Keratinocyte (primary cell): Measurements from ENCODE around the gene KCTD2. TPM values are rescaled to one million over a fixed set of nuclear protein-coding genes. Genes with fewer than 3 reads are reported as not detected.

Experiments used
- DNase-seq: peaks from one replicate; pipeline ENCODE4 v3.0.0-alpha.2; 2011; ENCODE audit warnings: low read depth, missing footprints, low spot score
- FAIRE-seq: peaks from 2 replicates; lab custom pipeline; 2011; peaks lifted over from hg19 to GRCh38; lab: Jason Lieb, UNC
- H2AFZ ChIP-seq: 2 replicates; pipeline ENCODE4 v1.6.0; 2012; ENCODE audit warnings: low read length, control low read depth, inconsistent platforms; ENCODE audit not compliant: control insufficient read depth
- H3K27ac ChIP-seq: 2 replicates; pipeline ENCODE4 v1.5.1; 2011; ENCODE audit warnings: low read length; ENCODE audit not compliant: control insufficient read depth, insufficient read depth
- H3K27me3 ChIP-seq: 3 replicates; pipeline ENCODE4 v1.6.0; 2011; ENCODE audit warnings: low read length; ENCODE audit not compliant: control insufficient read depth, insufficient read depth; ENCODE audit errors: extremely low read depth
- H3K36me3 ChIP-seq, 2 experiments: 2 replicates in 1 of 2; 3 replicates in 1 of 2; pipeline ENCODE4 v1.5.1; 2011; ENCODE audit warnings: low read length in 2 of 2, mild to moderate bottlenecking in 1 of 2; ENCODE audit not compliant: control insufficient read depth in 2 of 2, insufficient read depth in 2 of 2; ENCODE audit errors: extremely low read depth in 1 of 2
- H3K4me1 ChIP-seq: 3 replicates; pipeline ENCODE4 v1.5.1; 2011; ENCODE audit warnings: low read length; ENCODE audit not compliant: control insufficient read depth, insufficient read depth; ENCODE audit errors: extremely low read depth
- H3K4me2 ChIP-seq: 3 replicates; pipeline ENCODE4 v1.6.0; 2011; ENCODE audit warnings: low read depth, low read length; ENCODE audit not compliant: control insufficient read depth, insufficient read depth; ENCODE audit errors: extremely low read depth
- H3K4me3 ChIP-seq, 3 experiments: fragments of 200-600 bp in 1 of 3; sonication (generic) in 1 of 3; 2 replicates in 2 of 3; 3 replicates in 1 of 3; pipeline ENCODE4 v1.5.1; 2011 to 2016; ENCODE audit warnings: low read length in 3 of 3, mild to moderate bottlenecking in 3 of 3, control low read depth in 2 of 3, inconsistent platforms in 1 of 3, low read depth in 1 of 3, mixed read lengths in 1 of 3, mixed run types in 1 of 3, moderate library complexity in 1 of 3; ENCODE audit not compliant: control insufficient read depth in 2 of 3, insufficient read depth in 2 of 3; ENCODE audit errors: extremely low read depth in 1 of 3
- H3K79me2 ChIP-seq: 2 replicates; pipeline ENCODE4 v1.6.0; 2012; ENCODE audit warnings: low read length; ENCODE audit not compliant: control insufficient read depth, insufficient read depth
- H3K9ac ChIP-seq: 3 replicates; pipeline ENCODE4 v1.6.0; 2011; ENCODE audit warnings: low read length; ENCODE audit not compliant: control insufficient read depth, insufficient read depth; ENCODE audit errors: extremely low read depth
- H3K9me1 ChIP-seq: 3 replicates; pipeline ENCODE4 v1.6.0; 2011; ENCODE audit warnings: low read length; ENCODE audit not compliant: control insufficient read depth, insufficient read depth; ENCODE audit errors: extremely low read depth
- H3K9me3 ChIP-seq: 2 replicates; pipeline ENCODE4 v1.5.1; 2012; ENCODE audit warnings: low read depth, low read length; ENCODE audit not compliant: control insufficient read depth
- H4K20me1 ChIP-seq: 3 replicates; pipeline ENCODE4 v1.6.0; 2011; ENCODE audit warnings: low read length; ENCODE audit not compliant: control insufficient read depth, insufficient read depth; ENCODE audit errors: extremely low read depth
- EZH2 ChIP-seq: IDR thresholded peaks from one replicate; pipeline ENCODE4 v1.6.1; 2012; ENCODE audit warnings: inconsistent platforms, mild to moderate bottlenecking, low read length, moderate library complexity
- dilution Hi-C: fragments of 300-500 bp; cut with MboI; formaldehyde crosslinking; loops from one replicate; pipeline ENCODE4 v1.7.0; 2020; ENCODE audit warnings: low sequenced_read_pairs; ENCODE audit not compliant: extremely low pct_ligation_motif_present
- polyA plus RNA-seq, 5 experiments: library from polyadenylated mRNA; depleted of rRNA in 3 of 5; stranded (reverse) in 3 of 5; stranded (forward) in 1 of 5; unstranded in 1 of 5; fragments of >200 nt; gene quantifications; 1 replicate in 1 of 5; 2 replicates in 3 of 5; 3 replicates in 1 of 5; pipeline versions ENCODE4 v1.2.1 to v1.2.3, GENCODE V29; 2011 to 2012; ENCODE audit warnings: missing spikeins in 2 of 5, low read depth in 1 of 5, low replicate concordance in 1 of 5
- TF ChIP-seq, protein P1 (sequence below), 3 experiments: IDR thresholded peaks in 1 of 3; conservative IDR thresholded peaks in 1 of 3; optimal IDR thresholded peaks in 1 of 3; 2 replicates in 2 of 3; 3 replicates in 1 of 3; pipeline versions ENCODE3 to v1.5.1; 2011; ENCODE audit warnings: low read length in 3 of 3, mild to moderate bottlenecking in 3 of 3, moderate library complexity in 2 of 3, control low read depth in 1 of 3, inconsistent platforms in 1 of 3; ENCODE audit not compliant: insufficient read depth in 2 of 3; ENCODE audit errors: extremely low read depth in 1 of 3

The KCTD2 gene
- polyA plus RNA-seq, 1 donor (not counting 4 experiments of a cell fraction or from before 2014, with no cell fraction given): 20.7 TPM

- no peak for FAIRE-seq
- no peak overlapping the region for H2AFZ ChIP-seq
- no peaks in the 10 kb centered on the region for H4K20me1 ChIP-seq
- no peaks in the 10 kb centered on the region for H3K27me3 ChIP-seq
- H3K9me1 ChIP-seq: no peaks in the 10 kb centered on the region
- no peak overlapping the region for H3K9ac ChIP-seq
- no peaks in the 10 kb centered on the region for H3K9me3 ChIP-seq
- H3K4me3 ChIP-seq: no peak overlapping the region
- no peak overlapping the region for H3K27ac ChIP-seq
- dilution Hi-C loops: no loop called here
- no peak for DNase-seq
- H3K4me1 ChIP-seq: no peaks in the 10 kb centered on the region
- no peak overlapping the region for H3K4me2 ChIP-seq
- peaks cover 4 to 34% of the 10 kb centered on the region in 2 experiments for H3K36me3 ChIP-seq
- H3K79me2 ChIP-seq: no peaks in the 10 kb centered on the region
- TF ChIP-seq, protein P1, sequence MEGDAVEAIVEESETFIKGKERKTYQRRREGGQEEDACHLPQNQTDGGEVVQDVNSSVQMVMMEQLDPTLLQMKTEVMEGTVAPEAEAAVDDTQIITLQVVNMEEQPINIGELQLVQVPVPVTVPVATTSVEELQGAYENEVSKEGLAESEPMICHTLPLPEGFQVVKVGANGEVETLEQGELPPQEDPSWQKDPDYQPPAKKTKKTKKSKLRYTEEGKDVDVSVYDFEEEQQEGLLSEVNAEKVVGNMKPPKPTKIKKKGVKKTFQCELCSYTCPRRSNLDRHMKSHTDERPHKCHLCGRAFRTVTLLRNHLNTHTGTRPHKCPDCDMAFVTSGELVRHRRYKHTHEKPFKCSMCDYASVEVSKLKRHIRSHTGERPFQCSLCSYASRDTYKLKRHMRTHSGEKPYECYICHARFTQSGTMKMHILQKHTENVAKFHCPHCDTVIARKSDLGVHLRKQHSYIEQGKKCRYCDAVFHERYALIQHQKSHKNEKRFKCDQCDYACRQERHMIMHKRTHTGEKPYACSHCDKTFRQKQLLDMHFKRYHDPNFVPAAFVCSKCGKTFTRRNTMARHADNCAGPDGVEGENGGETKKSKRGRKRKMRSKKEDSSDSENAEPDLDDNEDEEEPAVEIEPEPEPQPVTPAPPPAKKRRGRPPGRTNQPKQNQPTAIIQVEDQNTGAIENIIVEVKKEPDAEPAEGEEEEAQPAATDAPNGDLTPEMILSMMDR (optimal IDR thresholded peaks at IDR 0.05 in 1 of 3, IDR thresholded peaks at IDR 0.05 in 1 of 3, conservative IDR thresholded peaks at IDR 0.05 in 1 of 3; ENCODE audit: extremely low read depth in 1 of 3, insufficient read depth in 2 of 3, low read length in 3 of 3): no peak
- no peak for TF ChIP-seq EZH2
Observed at GRCh38 chr17:75003070-75003956, 43.7 kb upstream of the KCTD2 start.

- TF ChIP-seq, protein P1 (optimal IDR thresholded peaks at IDR 0.05 in 1 of 3, IDR thresholded peaks at IDR 0.05 in 1 of 3, conservative IDR thresholded peaks at IDR 0.05 in 1 of 3; ENCODE audit: extremely low read depth in 1 of 3, insufficient read depth in 2 of 3, low read length in 3 of 3): no peak
- no peak for TF ChIP-seq EZH2
- Histone ChIP-seq H3K9ac (no peak overlapping the region), H3K27ac (no peak overlapping the region), H3K36me3 (peaks cover 4 to 34% of the 10 kb centered on the region in 2 experiments), H3K9me3 (no peaks in the 10 kb centered on the region), H2AFZ (no peak overlapping the region), H4K20me1 (no peaks in the 10 kb centered on the region), H3K79me2 (no peaks in the 10 kb centered on the region), H3K9me1 (no peaks in the 10 kb centered on the region), H3K27me3 (no peaks in the 10 kb centered on the region), H3K4me2 (no peak overlapping the region), H3K4me3 (no peak overlapping the region), H3K4me1 (no peaks in the 10 kb centered on the region)
- dilution Hi-C loops: no loop called here
- DNase-seq (no peak), FAIRE-seq (no peak)
Observed at GRCh38 chr17:75003957-75004355, 43.1 kb upstream of the KCTD2 start.
